Renal cortex interstitium (tissue), 11 donors: ENCODE results near the gene MCF2L2. TPM values are rescaled to one million over a fixed set of nuclear protein-coding genes. Genes with fewer than 3 reads are reported as not detected.

ENCODE experiments used
- DNase-seq, 11 donors: peaks; one replicate each; pipeline ENCODE4 v3.0.0-alpha.2; 2013; ENCODE audit warnings: low read depth in 9 of 11, low spot score in 4 of 11; ENCODE audit errors: extremely low read depth in 1 of 11
- polyA plus RNA-seq, 3 donors: library from polyadenylated mRNA; unstranded; fragments of 120-200 nt; gene quantifications; one replicate each; pipeline ENCODE4 v1.2.1, GENCODE V29; 2013; ENCODE audit not compliant: insufficient read length in 3 of 3

MCF2L2 gene
- polyA plus RNA-seq, 3 donors: 0.62 to 1.2 (median 0.81) TPM

GRCh38 chr3:183312433-183312832 lies 116.0 kb downstream of the MCF2L2 start:
- no peak for DNase-seq

GRCh38 chr3:183310936-183311335 lies 117.5 kb downstream of the MCF2L2 start:
- no peak for DNase-seq

GRCh38 chr3:183309276-183309675 lies 119.1 kb downstream of the MCF2L2 start:
- no peak for DNase-seq

DNA sequence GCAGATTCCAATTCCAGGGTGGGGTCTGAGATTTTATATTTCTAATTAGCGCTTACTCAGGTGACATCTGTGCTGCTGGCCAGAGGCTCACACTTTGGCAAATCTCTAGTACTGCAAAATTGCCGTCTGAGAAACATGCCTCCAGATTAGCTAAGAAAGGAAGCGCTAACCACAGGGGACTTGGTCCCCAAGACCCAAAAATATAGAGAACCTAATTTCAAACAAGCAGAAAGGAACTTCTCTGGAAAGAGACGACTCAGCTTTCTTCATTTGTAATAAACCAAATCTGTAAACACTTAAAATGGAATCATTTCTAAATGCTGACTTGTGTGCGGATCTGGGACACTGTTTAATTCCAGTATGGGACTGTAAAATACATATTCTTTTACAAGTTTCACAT lies 119.7 kb downstream of the MCF2L2 start:
- no peak for DNase-seq

- DNase-seq: no peak
Measured at GRCh38 chr3:183307749-183308148, 120.7 kb downstream of the MCF2L2 start.

DNA sequence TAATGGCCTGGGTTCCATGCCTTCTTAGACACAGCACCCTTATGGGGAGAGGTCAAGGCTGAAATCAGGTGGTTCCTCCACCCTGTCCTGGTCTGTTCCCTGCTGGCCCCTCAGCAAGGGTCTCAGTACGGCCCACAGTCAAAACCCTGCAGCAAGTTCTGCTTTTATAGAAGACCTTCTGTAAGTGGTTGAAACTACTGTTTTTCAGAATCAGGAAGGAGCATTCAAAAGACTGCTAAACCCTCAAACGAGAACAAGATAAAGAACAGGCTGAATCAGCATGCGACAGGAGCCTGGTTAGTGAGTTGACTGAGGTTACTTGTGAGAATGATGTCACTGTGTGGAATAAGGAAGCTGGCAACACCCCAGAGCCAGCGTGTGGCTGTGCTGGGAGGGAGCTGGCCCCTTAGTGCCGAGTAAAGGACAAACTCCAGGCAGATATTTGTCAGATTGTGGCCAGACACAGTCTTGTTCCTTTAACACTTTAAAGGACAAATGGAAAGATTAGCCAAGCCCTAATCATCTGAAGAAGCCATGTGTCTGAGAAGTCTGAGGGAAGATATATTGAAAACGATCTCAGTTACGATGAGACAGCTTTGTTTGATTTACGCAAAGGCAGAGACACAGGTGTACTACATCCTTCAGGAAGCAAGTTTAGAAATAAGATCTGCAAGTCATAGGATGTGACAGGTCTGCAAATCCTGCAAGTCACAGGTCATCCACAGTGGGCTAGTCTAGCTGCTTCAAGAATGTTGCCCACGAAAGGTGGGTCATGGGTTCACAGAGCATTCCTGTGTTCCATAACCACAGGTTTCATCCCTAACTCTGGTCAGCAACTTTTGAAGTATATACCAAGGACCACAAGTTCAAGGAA lies 121.4 kb downstream of the MCF2L2 start:
- DNase-seq: peak in 1 of 11 donors; percentile 37

DNA sequence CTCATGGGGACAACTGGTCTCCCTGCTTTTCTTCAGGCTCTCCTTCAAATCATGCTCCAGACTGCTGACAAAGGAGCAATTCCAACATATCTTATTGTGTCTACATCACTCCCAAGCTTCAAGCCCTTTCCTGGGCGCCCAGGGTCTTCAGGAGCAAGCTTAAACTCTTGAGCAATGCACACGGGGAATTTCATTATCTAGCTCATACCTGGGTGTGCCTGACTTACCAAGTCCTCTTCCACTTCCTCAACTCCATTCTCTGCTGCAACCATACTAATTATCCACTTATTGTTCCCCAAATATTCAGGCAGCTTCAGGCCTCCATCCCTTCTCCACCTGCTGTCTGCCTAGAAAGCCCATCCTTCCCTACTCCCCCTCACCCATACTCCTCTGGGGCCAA lies 124.7 kb downstream of the MCF2L2 start:
- no peak for DNase-seq

DNA sequence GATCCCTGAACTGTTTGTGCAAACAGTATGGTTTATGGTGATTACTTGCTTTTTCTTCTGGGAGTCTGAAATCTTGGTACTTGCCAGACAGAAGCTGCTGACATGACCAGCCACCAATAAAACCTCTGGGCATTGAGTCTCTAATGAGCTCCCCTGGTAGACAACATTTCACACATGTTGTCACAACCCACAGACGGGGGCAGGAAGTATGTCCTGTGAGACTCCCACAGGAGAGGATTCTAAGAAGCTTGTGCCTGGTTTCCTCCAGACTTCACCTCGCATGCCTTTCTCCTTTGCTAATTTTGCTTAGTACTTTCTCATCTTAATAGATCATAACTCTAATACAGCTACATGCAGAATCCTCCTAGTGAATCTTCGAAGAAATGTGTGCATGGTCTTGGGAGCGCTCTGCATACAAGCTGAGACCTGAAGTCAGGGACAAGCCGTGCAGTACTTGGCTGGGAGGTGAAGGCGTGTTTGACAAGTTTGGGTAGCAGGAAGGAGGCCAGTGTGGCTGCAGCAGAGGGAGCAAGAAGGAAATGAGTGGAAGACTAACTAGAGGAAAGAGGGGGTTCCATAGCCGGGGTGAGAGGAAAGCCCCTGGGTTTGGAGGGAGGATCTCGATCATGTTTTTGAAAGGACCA lies 126.4 kb downstream of the MCF2L2 start:
- no peak for DNase-seq

DNA sequence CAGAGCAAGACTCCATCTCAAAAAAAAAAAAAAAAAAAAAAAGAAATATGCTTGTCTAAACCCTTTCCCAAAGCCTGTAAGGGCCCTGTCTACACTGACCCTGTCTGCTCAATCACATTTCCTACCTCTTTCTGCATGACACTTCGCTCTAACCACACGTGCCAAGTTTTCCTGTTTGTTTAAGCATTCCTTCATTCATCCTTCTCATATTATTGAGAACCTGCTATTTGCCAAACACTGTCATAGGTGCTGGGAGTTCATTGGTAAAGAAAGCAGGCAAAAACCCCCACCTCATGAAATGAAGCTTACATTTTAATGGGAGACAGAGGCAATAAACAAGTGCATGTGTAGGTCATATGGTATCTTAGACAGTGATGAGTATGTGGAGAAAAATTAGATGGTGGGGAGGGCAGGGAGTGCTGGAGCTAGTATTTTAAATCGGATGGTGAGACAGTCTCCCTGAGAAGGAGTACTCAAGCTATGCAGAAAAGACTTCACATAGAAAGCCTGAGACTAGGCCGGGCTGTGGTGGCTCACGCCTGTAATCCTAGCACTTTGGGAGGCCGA lies 127.3 kb downstream of the MCF2L2 start:
- no peak for DNase-seq

DNA sequence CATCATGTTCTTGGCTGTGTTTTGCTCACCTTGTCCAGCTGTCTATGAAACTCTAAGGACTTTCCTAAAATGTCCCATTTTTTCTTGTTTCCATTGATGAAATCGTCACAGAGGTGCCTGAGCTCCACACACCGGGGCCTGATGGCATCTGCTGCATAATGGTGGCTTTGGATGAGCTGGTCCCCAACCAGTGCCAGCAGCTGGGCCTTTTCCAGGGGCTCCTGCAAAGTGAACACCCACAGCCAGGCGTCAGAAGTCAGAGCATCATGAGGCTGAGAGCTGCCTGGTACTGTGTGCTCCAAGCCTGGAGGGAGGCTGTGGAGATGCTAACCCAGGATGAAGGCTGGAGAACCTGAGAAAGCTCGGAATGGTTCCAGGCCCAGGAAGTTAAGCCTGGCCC lies 128.4 kb downstream of the MCF2L2 start:
- DNase-seq: no peak

DNA sequence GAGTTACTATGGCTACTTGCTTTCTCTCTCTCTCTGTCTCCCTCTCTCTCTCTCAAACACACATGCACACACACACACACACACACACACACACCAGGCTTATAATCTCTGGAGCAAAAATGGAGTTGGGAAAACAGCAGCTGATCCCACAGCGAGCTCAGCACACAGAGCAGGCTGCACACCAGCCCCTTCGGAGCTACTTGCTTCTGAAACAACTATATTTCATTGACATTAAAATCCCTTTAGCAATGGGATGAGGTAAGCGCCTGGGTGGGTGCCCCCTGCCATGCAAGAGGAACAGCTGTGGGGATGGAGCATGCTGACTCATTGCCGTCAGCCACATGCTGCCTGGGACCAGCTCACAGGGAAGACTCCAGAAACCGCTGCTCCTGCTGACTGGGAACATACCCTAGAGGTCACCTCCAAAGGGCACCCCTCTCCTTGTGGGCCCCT lies 129.7 kb downstream of the MCF2L2 start:
- DNase-seq: no peak

DNA sequence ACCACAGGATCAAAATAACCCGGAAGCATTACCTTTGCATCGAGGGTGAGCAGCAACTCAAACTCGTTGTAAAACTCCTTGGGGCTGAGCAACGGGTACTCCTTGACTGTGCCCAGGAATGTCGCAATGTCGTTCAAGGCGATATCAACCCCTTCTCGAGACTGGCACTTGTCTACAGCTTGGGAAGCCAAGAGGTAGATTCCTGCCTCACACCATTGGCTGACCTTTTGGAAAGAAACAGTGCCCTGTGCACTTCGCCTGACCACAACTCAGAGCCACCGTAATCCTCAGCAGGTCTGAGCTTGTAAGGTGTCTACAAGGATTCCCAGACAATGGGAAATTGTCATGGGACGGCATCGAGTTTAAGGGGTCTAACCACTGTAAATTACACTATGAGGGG lies 131.5 kb downstream of the MCF2L2 start:
- DNase-seq: no peak

DNA sequence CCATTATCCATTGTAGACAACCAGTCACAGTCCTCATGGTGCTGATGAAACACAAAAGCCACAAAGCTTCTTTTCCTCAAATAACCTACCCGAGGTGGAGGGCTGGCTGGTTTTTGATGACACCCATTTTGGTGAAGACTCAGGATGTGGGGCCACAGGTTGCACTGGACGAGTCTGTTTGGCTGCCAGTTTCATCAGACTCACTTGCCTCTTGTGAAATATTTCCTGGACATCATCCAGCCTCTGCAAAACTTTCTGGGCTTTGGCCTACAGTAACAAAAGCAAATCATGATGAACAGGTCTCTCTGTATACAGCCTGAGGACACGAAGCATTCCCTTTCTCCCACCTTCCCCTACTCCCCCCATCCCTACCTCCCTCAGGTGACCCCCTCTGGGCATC lies 133.2 kb downstream of the MCF2L2 start:
- no peak for DNase-seq

DNA sequence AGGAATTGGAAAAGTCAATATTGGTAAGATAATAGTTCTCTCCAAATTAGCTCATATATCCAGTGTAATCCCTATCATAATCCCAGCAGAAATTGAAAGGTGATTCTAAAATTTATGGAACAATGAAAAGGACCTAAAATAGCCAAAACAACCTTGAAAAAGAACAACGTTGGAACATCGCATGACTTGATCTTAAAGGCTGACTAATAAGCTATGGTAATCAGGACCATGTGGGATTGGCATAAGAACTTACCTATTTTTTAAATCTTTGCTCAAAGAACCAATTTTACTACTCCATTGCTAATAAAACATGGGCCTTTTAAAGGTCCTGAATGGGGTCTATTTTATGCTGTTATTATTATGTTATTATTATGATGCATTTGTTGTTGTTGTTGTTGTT lies 134.5 kb downstream of the MCF2L2 start:
- DNase-seq: no peak

DNA sequence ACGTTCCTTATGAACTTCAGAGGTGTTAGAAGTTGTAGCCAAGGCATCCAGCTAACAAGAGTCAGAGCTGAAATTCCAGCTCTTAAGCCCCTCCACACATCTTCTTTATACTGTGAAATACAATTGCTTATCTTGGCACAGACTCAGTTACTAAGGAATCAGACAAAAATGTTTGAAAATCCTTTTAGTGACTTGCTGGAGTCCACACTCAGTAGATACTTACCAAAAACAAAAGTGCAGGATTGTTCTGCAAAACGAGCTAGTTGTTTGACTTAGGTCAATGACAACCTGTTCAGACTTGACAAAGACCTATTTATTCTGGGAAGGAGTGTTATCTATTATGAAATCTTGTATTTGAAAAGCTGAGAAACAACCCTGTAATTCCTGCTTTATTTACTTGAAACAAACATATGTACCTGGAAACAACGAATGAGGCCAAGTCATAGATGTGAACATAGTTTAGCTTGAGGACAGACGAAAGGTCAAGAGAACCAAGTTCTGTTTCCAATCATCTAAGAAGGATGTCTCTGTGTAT lies 136.9 kb downstream of the MCF2L2 start:
- DNase-seq: peak in 2 of 11 donors; percentile 28 to 45

- no peak for DNase-seq
Measured at GRCh38 chr3:183290216-183290615, 138.2 kb downstream of the MCF2L2 start.

- DNase-seq: no peak
Measured at GRCh38 chr3:183288117-183288516, 140.3 kb downstream of the MCF2L2 start.

- no peak for DNase-seq
Measured at GRCh38 chr3:183287301-183287971, 141.0 kb downstream of the MCF2L2 start.

GRCh38 chr3:183285828-183286457 lies 142.5 kb downstream of the MCF2L2 start:
- no peak for DNase-seq
